ENCODE data around the gene PEAK1. TPM values are rescaled to one million over a fixed set of nuclear protein-coding genes. Genes with fewer than 3 reads are reported as not detected.

PEAK1 gene
- total RNA-seq, 1 experiment from 2014 or later: 21.2 TPM

DNA sequence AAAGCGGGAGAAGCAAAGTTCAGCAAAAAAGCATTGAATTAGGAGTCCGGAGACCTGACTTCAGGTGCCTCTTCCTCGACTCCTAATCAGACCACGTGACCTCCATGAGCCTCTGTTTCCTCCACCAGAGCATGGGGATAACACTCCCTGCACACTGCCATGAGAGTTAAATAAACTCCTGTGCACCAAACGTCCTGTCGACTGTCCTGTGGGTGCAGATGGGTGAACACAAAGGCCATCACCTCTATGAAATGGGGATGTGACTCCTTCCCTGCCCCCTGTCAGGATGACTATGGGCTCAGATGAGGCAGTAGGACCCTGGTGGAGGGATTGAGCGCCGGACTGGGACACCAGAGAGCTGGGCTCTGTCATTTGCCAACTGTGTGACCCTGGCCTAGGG is 335.5 kb downstream of the PEAK1 start:
- H3K9me3 ChIP-seq (ENCODE audit: control insufficient read depth, low read depth, low read length): no peaks in the 10 kb centered on the region
- H2BK15ac ChIP-seq (ENCODE audit: low read depth, low read length): no peak overlapping the region
- H3K9me3 Mint-ChIP-seq: no peaks in the 10 kb centered on the region; a peak in 1 of 5 replicates
- no peak overlapping the region for H3K56ac ChIP-seq (ENCODE audit: insufficient read length, low read depth, low read length)
- H3K27ac Mint-ChIP-seq: no peak overlapping the region
- H3K27ac ChIP-seq (ENCODE audit: insufficient read length, low read depth, low read length): no peak overlapping the region
- H3K4me1 ChIP-seq (ENCODE audit: insufficient read depth, low read length): no peaks in the 10 kb centered on the region
- no peak overlapping the region for H2BK120ac ChIP-seq (ENCODE audit: low read depth, low read length, poor library complexity, severe bottlenecking)
- DNase-seq: no peak
- H4K5ac ChIP-seq (ENCODE audit: insufficient read length, low read depth, low read length): no peak overlapping the region
- no peak overlapping the region for H3K4me3 Mint-ChIP-seq
- no peak overlapping the region for H3K23ac ChIP-seq (ENCODE audit: insufficient read length, low read depth, low read length)
- H4K8ac ChIP-seq (replicated peaks; ENCODE audit: insufficient read length, low read depth, low read length): no peak overlapping the region
- no peak overlapping the region for H3K18ac ChIP-seq (ENCODE audit: insufficient read length, low read depth, low read length)
- H3K27me3 ChIP-seq (ENCODE audit: insufficient read depth, low read length): no peaks in the 10 kb centered on the region
- H3K23me2 ChIP-seq (ENCODE audit: insufficient read length, low read depth, low read length, poor library complexity, severe bottlenecking): no peaks in the 10 kb centered on the region
- no peak overlapping the region for H2BK12ac ChIP-seq (ENCODE audit: insufficient read length, low read depth, low read length)
- H3T11ph ChIP-seq (ENCODE audit: low read length): no peak overlapping the region
- no peak overlapping the region for H3K4ac ChIP-seq (ENCODE audit: low read depth, low read length)
- no peak overlapping the region for H2BK20ac ChIP-seq (ENCODE audit: low read depth, low read length, poor library complexity, severe bottlenecking)
- no peaks in the 10 kb centered on the region for H4K20me1 ChIP-seq (ENCODE audit: control insufficient read depth, insufficient read depth, insufficient read length)
- no CpG with 5 or more reads among the region's 8 CpGs for WGBS (ENCODE audit: extremely low coverage, insufficient read length, low lambda C conversion rate)
- H2AK5ac ChIP-seq (ENCODE audit: insufficient read length, low read length): no peak overlapping the region
- no peaks in the 10 kb centered on the region for H3K79me1 ChIP-seq (ENCODE audit: insufficient read depth, low read depth, low read length, poor library complexity, severe bottlenecking)
- no peaks in the 10 kb centered on the region for H3K79me2 ChIP-seq (ENCODE audit: insufficient read depth, low read length)
- H3K27me3 Mint-ChIP-seq (ENCODE audit: low read depth): peaks cover 12% of the 10 kb centered on the region
- no peak overlapping the region for H4K91ac ChIP-seq (ENCODE audit: insufficient read length, low read depth, low read length)
- H3K4me2 ChIP-seq (ENCODE audit: insufficient read depth, insufficient read length, low read length): no peak overlapping the region
- H3K36me3 Mint-ChIP-seq (ENCODE audit: insufficient read depth in 1 of 3, low read depth in 3 of 3): no peaks in the 10 kb centered on the region
- peaks cover 5 to 8% of the 10 kb centered on the region in 2 experiments for H3K4me1 Mint-ChIP-seq
- no peak overlapping the region for H2BK5ac ChIP-seq (ENCODE audit: insufficient read length, low read length)
- no peak for TF ChIP-seq CTCF (conservative IDR thresholded peaks at IDR 0.05)
- H3K9ac ChIP-seq (ENCODE audit: extremely low read depth, insufficient read length, low read length): no peak overlapping the region
- H2AFZ ChIP-seq (ENCODE audit: low read length): no peak overlapping the region
- no peak overlapping the region for H3K14ac ChIP-seq (ENCODE audit: insufficient read depth, low read length)

Measured in H9 (cell line).